ENCODE measurements around the gene MMP14. TPM values are rescaled to one million over a fixed set of nuclear protein-coding genes. Genes with fewer than 3 reads are reported as not detected.
A peak's percentile ranks its signal among the peaks of the same experiment; 100 is the strongest.

The MMP14 gene
- total and polyA plus RNA-seq, 7 donors = 7.6 to 18.5 (median 14.0) TPM

- H3K4me1 ChIP-seq = peaks cover 8% of the 10 kb centered on the region
- DNase-seq = no peak
- H3K27me3 ChIP-seq (ENCODE audit: insufficient read depth in 3 of 3, low read length in 2 of 3) = no peaks in the 10 kb centered on the region
- no peak overlapping the region for H3K4me3 ChIP-seq
- no peak for ATAC-seq
- no peaks in the 10 kb centered on the region for H3K9me3 ChIP-seq
- no peak for TF ChIP-seq CTCF (IDR thresholded peaks at IDR 0.05)
- WGBS, 3 donors = 52 to 70% (median 67%) methylated on average over 6 of the region's 6 CpGs
- intact Hi-C loops (cut with DNase I) = no loop called here
- H3K27ac ChIP-seq = no peak overlapping the region
- H3K36me3 ChIP-seq (ENCODE audit: insufficient read depth in 1 of 2, low read depth in 1 of 2) = no peaks in the 10 kb centered on the region
These were observed 29.3 kb downstream of the MMP14 start for GRCh38 chr14:22865424-22866405.

GRCh38 chr14:22866874-22867273, 30.5 kb downstream of the MMP14 start:
- ATAC-seq (no peak), DNase-seq (no peak)
- Histone ChIP-seq H3K27ac (no peak overlapping the region), H3K36me3 (ENCODE audit: insufficient read depth in 1 of 2, low read depth in 1 of 2) (no peaks in the 10 kb centered on the region), H3K4me3 (no peak overlapping the region), H3K27me3 (ENCODE audit: insufficient read depth in 3 of 3, low read length in 2 of 3) (no peaks in the 10 kb centered on the region), H3K9me3 (no peaks in the 10 kb centered on the region), H3K4me1 (peaks cover 11% of the 10 kb centered on the region)
- 92 to 95% (median 93%) methylated on average over 5 of the region's 5 CpGs for WGBS, 3 donors
- no peak for TF ChIP-seq CTCF (IDR thresholded peaks at IDR 0.05)
- intact Hi-C loops (cut with DNase I) = no loop called here

- peak overlapping the region; percentile 100 for H3K4me3 ChIP-seq
- WGBS, 3 donors = 0 to 1% (median 0%) methylated on average over 1 of the region's 1 CpG
- DNase-seq (no peak), ATAC-seq (peak; percentile 17 to 46 (median 41))
- no peaks in the 10 kb centered on the region for H3K9me3 ChIP-seq
- intact Hi-C loops (cut with DNase I) = loop anchor here in 1 of 2 donors (5.0 kb wide), 1 partner anchor 46 kb away; the partner anchor contains the start of gene RBM23
- H3K27ac ChIP-seq = peak overlapping the region; percentile 100
- no peaks in the 10 kb centered on the region for H3K27me3 ChIP-seq (ENCODE audit: insufficient read depth in 3 of 3, low read length in 2 of 3)
- peaks cover 0 to 28% of the 10 kb centered on the region in 2 donors for H3K36me3 ChIP-seq (ENCODE audit: insufficient read depth in 1 of 2, low read depth in 1 of 2)
- TF ChIP-seq CTCF (IDR thresholded peaks at IDR 0.05) = no peak
- peaks cover 16% of the 10 kb centered on the region for H3K4me1 ChIP-seq
These were observed 34.4 kb downstream of the MMP14 start for GRCh38 chr14:22870811-22871223.

GRCh38 chr14:22871224-22872032, 35.0 kb downstream of the MMP14 start, which contains the start of gene LRP10:
TSS of gene LRP10 (plus strand) at chr14:22871740. CDS start at chr14:22872304, 564 bp downstream.
- ATAC-seq (peak; percentile 95 to 96 (median 95)), DNase-seq (peak; percentile 93 to 95)
- WGBS, 3 donors = 0% methylated on average over 45 to 50 of the region's 50 CpGs
- Histone ChIP-seq H3K27ac (peak within 1 kb of the TSS; percentile 100), H3K27me3 (ENCODE audit: insufficient read depth in 3 of 3, low read length in 2 of 3) (no peaks in the 10 kb centered on the region), H3K4me3 (peak within 1 kb of the TSS; percentile 100), H3K4me1 (peaks cover 16% of the 10 kb centered on the region), H3K9me3 (no peaks in the 10 kb centered on the region), H3K36me3 (ENCODE audit: insufficient read depth in 1 of 2, low read depth in 1 of 2) (peaks cover 0 to 34% of the 10 kb centered on the region in 2 donors)
- intact Hi-C loops (cut with DNase I) = loop anchor here in 1 of 2 donors (2.0 to 5.0 kb wide), 2 partner anchors 29 to 46 kb away; partner anchors contain the start of gene RBM23
- TF ChIP-seq CTCF (IDR thresholded peaks at IDR 0.05) = no peak

All from psoas muscle (tissue), 8 donors.